ENCODE data around the gene CYTH1.

CYTH1 gene

DNA sequence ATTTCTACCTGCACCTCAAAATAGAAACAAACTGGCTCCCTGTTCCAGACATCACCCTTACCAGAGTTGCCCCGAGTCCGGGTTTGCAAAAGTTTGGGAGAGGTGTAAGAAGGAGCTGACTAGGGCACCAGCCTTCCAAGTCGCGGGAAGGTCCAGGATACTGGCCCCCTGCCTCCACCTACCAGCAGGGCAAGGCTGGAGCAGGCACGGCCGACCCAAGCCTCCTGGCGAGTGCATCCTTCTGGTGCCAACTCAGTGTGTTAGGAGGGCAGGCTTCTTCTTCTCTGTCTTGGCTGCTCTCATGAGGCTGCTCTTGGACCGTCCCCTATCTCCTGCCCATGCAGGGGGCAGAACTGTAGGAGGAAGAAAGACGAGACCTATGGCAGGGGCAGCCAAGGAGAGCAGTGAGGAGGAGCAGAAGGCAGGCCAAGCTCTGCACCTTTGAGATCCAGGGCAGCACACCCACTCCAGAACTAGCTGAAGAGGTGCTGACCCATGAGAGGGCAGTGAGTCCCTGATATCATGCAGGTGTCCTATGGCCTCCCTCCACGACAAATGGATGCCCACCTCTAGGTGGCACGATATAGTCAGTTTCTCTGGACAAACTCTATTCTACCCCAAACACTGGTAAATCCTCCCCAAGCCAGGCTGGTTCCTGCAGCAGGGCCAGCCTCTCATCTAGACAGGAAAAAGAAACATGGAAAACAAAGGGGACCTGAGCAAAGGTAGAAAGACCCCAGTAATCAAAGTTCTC is 54.4 kb downstream of the CYTH1 start:
- no peak for DNase-seq (ENCODE audit: low read depth)
- TF ChIP-seq, protein P1, sequence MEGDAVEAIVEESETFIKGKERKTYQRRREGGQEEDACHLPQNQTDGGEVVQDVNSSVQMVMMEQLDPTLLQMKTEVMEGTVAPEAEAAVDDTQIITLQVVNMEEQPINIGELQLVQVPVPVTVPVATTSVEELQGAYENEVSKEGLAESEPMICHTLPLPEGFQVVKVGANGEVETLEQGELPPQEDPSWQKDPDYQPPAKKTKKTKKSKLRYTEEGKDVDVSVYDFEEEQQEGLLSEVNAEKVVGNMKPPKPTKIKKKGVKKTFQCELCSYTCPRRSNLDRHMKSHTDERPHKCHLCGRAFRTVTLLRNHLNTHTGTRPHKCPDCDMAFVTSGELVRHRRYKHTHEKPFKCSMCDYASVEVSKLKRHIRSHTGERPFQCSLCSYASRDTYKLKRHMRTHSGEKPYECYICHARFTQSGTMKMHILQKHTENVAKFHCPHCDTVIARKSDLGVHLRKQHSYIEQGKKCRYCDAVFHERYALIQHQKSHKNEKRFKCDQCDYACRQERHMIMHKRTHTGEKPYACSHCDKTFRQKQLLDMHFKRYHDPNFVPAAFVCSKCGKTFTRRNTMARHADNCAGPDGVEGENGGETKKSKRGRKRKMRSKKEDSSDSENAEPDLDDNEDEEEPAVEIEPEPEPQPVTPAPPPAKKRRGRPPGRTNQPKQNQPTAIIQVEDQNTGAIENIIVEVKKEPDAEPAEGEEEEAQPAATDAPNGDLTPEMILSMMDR (conservative IDR thresholded peaks at IDR 0.05; ENCODE audit: low read length), result no peak
- H3K4me3 ChIP-seq (ENCODE audit: low read length), result no peak overlapping the region

DNA sequence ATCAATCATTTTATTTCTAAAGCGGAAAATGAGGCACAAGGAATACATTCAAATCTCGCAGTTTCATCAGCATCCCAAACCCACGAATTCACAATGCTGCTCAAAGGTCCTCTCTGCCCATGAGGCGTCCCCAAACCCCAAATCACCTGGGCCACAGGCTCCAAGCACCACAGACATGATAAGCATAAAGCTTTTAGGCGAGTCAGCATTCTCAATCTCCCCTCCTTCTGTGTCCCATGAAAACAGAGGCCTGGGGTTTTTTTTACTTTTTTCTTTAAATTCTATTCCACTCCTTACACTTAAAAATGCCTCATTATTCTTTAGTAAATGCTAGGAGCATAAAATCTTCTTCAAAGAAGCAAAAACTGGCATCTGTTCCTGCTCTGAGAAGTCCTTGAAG is 55.0 kb downstream of the CYTH1 start:
- DNase-seq (ENCODE audit: low read depth), result no peak
- no peak overlapping the region for H3K4me3 ChIP-seq (ENCODE audit: low read length)
- TF ChIP-seq, protein P1 (conservative IDR thresholded peaks at IDR 0.05; ENCODE audit: low read length), result no peak

DNA sequence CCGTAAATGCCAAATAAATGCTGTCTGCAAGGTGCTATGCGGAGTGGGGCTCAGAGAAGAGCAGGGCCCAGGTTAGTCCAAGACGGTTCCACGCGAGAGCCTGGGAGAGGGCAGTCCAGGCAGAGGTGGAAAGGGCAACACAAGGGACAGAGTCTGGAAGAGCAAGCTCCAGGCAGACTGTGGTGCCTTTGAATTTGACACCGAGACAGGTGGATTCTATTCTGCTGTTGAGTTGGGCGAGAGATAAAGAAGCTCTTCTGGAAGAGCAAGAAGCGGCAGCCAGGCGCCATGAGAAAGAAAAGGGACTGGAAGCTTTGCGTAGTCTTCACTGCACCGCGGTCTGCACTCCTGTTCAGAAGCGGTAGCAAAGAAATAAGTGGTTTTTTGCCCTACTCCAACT is 55.6 kb downstream of the CYTH1 start:
- DNase-seq (ENCODE audit: low read depth), result no peak
- H3K4me3 ChIP-seq (ENCODE audit: low read length), result no peak overlapping the region
- TF ChIP-seq, protein P1 (conservative IDR thresholded peaks at IDR 0.05; ENCODE audit: low read length), result no peak

DNA sequence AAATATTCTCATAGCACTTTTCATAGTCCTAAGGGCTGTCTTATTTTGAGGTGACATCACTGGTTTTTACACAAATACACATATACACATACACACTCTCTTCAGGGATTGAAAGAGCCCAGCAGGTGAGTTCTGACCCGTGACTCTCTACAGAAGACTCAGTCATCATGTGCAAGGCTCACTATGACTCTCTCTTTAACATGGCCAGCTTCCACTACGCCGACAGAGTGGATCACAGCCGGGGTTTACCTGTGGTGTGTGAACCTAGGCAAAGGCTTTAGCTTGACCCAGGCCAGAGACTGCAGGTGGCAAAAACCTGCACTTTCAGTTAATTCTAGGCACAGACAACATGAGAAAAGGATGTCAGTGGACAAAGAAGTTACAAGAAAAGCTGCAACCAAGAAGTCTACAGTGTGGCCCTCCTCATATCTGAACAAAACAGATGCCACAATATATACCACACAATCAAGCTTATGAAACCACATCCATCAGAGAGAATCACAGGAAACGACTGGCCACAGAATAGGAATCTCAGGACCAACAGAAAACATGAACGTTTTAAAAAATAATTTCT is 56.5 kb downstream of the CYTH1 start:
- DNase-seq (ENCODE audit: low read depth), result no peak
- TF ChIP-seq, protein P1 (conservative IDR thresholded peaks at IDR 0.05; ENCODE audit: low read length), result no peak
- no peak overlapping the region for H3K4me3 ChIP-seq (ENCODE audit: low read length)

DNA sequence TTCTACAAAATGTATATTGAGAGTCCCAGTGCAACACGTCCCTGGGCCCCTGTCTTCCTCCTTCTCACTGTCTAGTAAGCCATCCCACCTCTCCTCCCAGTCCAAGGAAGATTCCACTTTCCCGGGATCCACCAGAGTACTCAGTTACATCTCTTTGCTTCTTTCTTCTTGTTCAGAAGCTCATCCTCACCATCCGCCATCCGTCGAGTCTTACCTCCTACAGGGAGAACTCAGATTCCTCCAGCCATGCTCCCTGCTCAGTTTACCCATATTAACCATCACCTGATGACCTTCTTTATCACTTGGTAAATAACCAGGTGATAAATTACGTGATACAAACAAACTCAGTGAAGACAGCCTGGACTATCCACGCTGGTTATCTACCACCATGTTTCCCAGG is 57.1 kb downstream of the CYTH1 start:
- TF ChIP-seq, protein P1 (conservative IDR thresholded peaks at IDR 0.05; ENCODE audit: low read length), result no peak
- H3K4me3 ChIP-seq (ENCODE audit: low read length), result no peak overlapping the region
- no peak for DNase-seq (ENCODE audit: low read depth)

DNA sequence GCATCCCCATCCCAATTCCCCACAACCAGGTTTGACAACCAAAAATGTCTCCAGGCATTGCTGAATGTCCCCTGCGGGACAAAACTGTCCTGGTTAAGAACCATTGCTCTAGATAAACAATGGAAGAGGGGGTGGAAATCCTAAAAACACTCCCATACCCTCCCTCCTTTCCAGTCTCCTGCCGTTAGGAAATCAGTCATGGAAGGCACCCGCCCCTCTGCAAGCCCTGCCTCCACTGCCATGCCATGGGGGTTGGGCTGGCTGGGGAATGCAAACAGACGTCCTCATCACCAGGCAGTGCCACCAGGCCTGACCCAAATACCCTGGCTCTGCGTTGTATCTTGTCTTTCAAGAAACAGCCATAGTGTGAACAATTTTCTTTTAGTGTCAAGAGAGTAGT is 57.5 kb downstream of the CYTH1 start:
- TF ChIP-seq, protein P1 (conservative IDR thresholded peaks at IDR 0.05; ENCODE audit: low read length), result no peak
- no peak overlapping the region for H3K4me3 ChIP-seq (ENCODE audit: low read length)
- no peak for DNase-seq (ENCODE audit: low read depth)

DNA sequence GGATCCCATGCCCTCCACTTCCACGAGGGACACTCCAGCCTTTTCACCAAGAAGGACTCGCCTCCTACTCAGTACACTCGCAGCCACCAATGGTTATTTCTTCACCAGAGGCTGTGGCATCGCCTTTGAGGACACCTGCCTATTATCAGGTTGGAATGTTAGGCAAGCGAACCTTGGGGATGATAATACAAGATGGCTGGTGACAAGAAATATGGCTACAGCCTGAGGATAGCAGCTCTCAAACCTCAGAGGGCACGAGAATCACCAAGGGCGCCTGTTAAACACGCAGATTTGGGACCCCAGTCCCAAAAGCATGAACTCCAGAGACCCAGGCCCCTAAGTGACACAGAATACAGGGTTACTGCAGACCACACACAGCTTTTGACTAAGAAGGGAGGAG is 58.1 kb downstream of the CYTH1 start:
- TF ChIP-seq, protein P1 (conservative IDR thresholded peaks at IDR 0.05; ENCODE audit: low read length), result no peak
- no peak for DNase-seq (ENCODE audit: low read depth)
- no peak overlapping the region for H3K4me3 ChIP-seq (ENCODE audit: low read length)
